NCI-H446 (cell line): ENCODE results near the gene GPC6.
A peak's percentile ranks its signal among the peaks of the same experiment; 100 is the strongest.

Source experiments
- DNase-seq, 2 experiments: peaks; one replicate each; lab custom pipeline; 2025; lab: John Stamatoyannopoulos, UW

Gene GPC6

GRCh38 chr13:93562676-93563075 is 336.1 kb downstream of the GPC6 start:
- no peak for DNase-seq

GRCh38 chr13:93577105-93577504 is 350.5 kb downstream of the GPC6 start:
- DNase-seq, result no peak

GRCh38 chr13:93589788-93590187 is 363.2 kb downstream of the GPC6 start:
- DNase-seq, result no peak

- DNase-seq, result no peak
These were observed 376.4 kb downstream of the GPC6 start for GRCh38 chr13:93603043-93603442.

- no peak for DNase-seq
These were observed 388.2 kb downstream of the GPC6 start for GRCh38 chr13:93614776-93615175.

- DNase-seq, result no peak
These were observed 393.7 kb downstream of the GPC6 start for GRCh38 chr13:93620181-93620765.

GRCh38 chr13:93621051-93621450 is 394.4 kb downstream of the GPC6 start:
- no peak for DNase-seq

GRCh38 chr13:93621966-93622365 is 395.4 kb downstream of the GPC6 start:
- no peak for DNase-seq

GRCh38 chr13:93624311-93624777 is 397.7 kb downstream of the GPC6 start:
- DNase-seq, result no peak

GRCh38 chr13:93625536-93625935 is 398.9 kb downstream of the GPC6 start:
- DNase-seq, result no peak

GRCh38 chr13:93628136-93628797 is 401.7 kb downstream of the GPC6 start:
- no peak for DNase-seq

GRCh38 chr13:93635616-93636032 is 409.0 kb downstream of the GPC6 start:
- DNase-seq, result no peak

- no peak for DNase-seq
These were observed 411.2 kb downstream of the GPC6 start for GRCh38 chr13:93637852-93638251.

- DNase-seq, result no peak
These were observed 413.8 kb downstream of the GPC6 start for GRCh38 chr13:93640452-93640851.

- no peak for DNase-seq
These were observed 419.6 kb downstream of the GPC6 start for GRCh38 chr13:93646245-93646644.

- no peak for DNase-seq
These were observed 422.9 kb downstream of the GPC6 start for GRCh38 chr13:93649496-93649895.

GRCh38 chr13:93653776-93654175 is 427.2 kb downstream of the GPC6 start:
- DNase-seq, result no peak

- DNase-seq, result no peak
These were observed 428.5 kb downstream of the GPC6 start for GRCh38 chr13:93655154-93655553.

- no peak for DNase-seq
These were observed 433.9 kb downstream of the GPC6 start for GRCh38 chr13:93660391-93661063.

GRCh38 chr13:93670866-93671265 is 444.3 kb downstream of the GPC6 start:
- DNase-seq, result peak; percentile 14 to 54

- DNase-seq, result no peak
These were observed 446.4 kb downstream of the GPC6 start for GRCh38 chr13:93672996-93673395.

GRCh38 chr13:93673885-93674284 is 447.3 kb downstream of the GPC6 start:
- DNase-seq, result no peak

- no peak for DNase-seq
These were observed 447.7 kb downstream of the GPC6 start for GRCh38 chr13:93674337-93674755.
